Activated naive CD8-positive, alpha-beta T cell treated with anti-CD3 and anti-CD28 coated beads, Interleukin-2, amount 10 ng/mL, durations not matched to agents 7 days and 5 days (primary cell): ENCODE results near the gene NPAS3. TPM values are rescaled to one million over a fixed set of nuclear protein-coding genes. Genes with fewer than 3 reads are reported as not detected.

Source experiments
- ATAC-seq: fragments of 150-1000 bp; cut with Tn5 transposase; one replicate; pipeline ENCODE4 v1.10.0; 2021; ENCODE audit warnings: low read depth, moderate library complexity
- POLR2A ChIA-PET: fragments of 350-600 bp; sonication (Branson Sonifier 250); formaldehyde crosslinking; loops from one replicate; lab custom pipeline; 2021; ENCODE audit warnings: antibody characterized with exemption; lab: Charles Lee
- DNase-seq: peaks from one replicate; pipeline ENCODE4 v3.0.0; 2021
- H3K27ac Mint-ChIP-seq: one replicate; pipeline ENCODE4 v1.8.0; 2022; ENCODE audit warnings: mild to moderate bottlenecking, mixed read lengths
- H3K27me3 Mint-ChIP-seq: one replicate; pipeline ENCODE4 v1.8.0; 2022; ENCODE audit warnings: mild to moderate bottlenecking, moderate library complexity, mixed read lengths
- H3K36me3 Mint-ChIP-seq: one replicate; pipeline ENCODE4 v1.8.0; 2021; ENCODE audit warnings: mild to moderate bottlenecking, mixed read lengths
- H3K4me1 Mint-ChIP-seq: one replicate; pipeline ENCODE4 v1.8.0; 2021; ENCODE audit warnings: mixed read lengths
- H3K4me3 Mint-ChIP-seq: one replicate; pipeline ENCODE4 v1.8.0; 2022; ENCODE audit warnings: mild to moderate bottlenecking, moderate library complexity, mixed read lengths
- H3K9me3 Mint-ChIP-seq: one replicate; pipeline ENCODE4 v1.8.0; 2021; ENCODE audit warnings: mixed read lengths
- total RNA-seq, 2 experiments: library from RNA; stranded (reverse); gene quantifications; one replicate each; pipeline ENCODE4 v1.2.3, GENCODE V29; 2021

Gene NPAS3
- total RNA-seq, 2 experiments from 2014 or later: not detected

- Mint-ChIP-seq H3K9me3 (peaks cover 5% of the 10 kb centered on the region), H3K27ac (no peak overlapping the region), H3K4me3 (no peak overlapping the region), H3K4me1 (peaks cover 4% of the 10 kb centered on the region), H3K36me3 (no peaks in the 10 kb centered on the region), H3K27me3 (peaks cover 2% of the 10 kb centered on the region)
- DNase-seq (no peak), ATAC-seq (no peak)
- POLR2A ChIA-PET: no interaction called here
These were observed 511.2 kb downstream of the NPAS3 start for GRCh38 chr14:33449703-33450395.

GRCh38 chr14:33450416-33450815 is 511.7 kb downstream of the NPAS3 start:
- no peak for ATAC-seq

GRCh38 chr14:33451211-33451610 is 512.5 kb downstream of the NPAS3 start:
- H3K36me3 Mint-ChIP-seq: no peaks in the 10 kb centered on the region
- H3K4me1 Mint-ChIP-seq: peaks cover 4% of the 10 kb centered on the region
- DNase-seq (no peak), ATAC-seq (no peak)
- peaks cover 5% of the 10 kb centered on the region for H3K9me3 Mint-ChIP-seq
- peaks cover 2% of the 10 kb centered on the region for H3K27me3 Mint-ChIP-seq
- H3K4me3 Mint-ChIP-seq: no peak overlapping the region
- POLR2A ChIA-PET: no interaction called here
- H3K27ac Mint-ChIP-seq: no peak overlapping the region

More at GRCh38 chr14:33450416-33450815, 511.7 kb downstream of the NPAS3 start:
- H3K9me3 Mint-ChIP-seq: peaks cover 5% of the 10 kb centered on the region
- peaks cover 4% of the 10 kb centered on the region for H3K4me1 Mint-ChIP-seq
- no peak overlapping the region for H3K27ac Mint-ChIP-seq
- POLR2A ChIA-PET: no interaction called here
- no peak overlapping the region for H3K4me3 Mint-ChIP-seq
- no peaks in the 10 kb centered on the region for H3K36me3 Mint-ChIP-seq
- DNase-seq: no peak
- H3K27me3 Mint-ChIP-seq: peaks cover 2% of the 10 kb centered on the region

- H3K36me3 Mint-ChIP-seq: no peaks in the 10 kb centered on the region
- peaks cover 5% of the 10 kb centered on the region for H3K9me3 Mint-ChIP-seq
- H3K27ac Mint-ChIP-seq: no peak overlapping the region
- H3K4me1 Mint-ChIP-seq: peaks cover 4% of the 10 kb centered on the region
- no peak for ATAC-seq
- no peak for DNase-seq
- POLR2A ChIA-PET: no interaction called here
- no peak overlapping the region for H3K4me3 Mint-ChIP-seq
- peaks cover 2% of the 10 kb centered on the region for H3K27me3 Mint-ChIP-seq
These were observed 514.3 kb downstream of the NPAS3 start for GRCh38 chr14:33452995-33453394.

- Mint-ChIP-seq H3K27ac (no peak overlapping the region), H3K9me3 (peaks cover 5% of the 10 kb centered on the region), H3K4me3 (no peak overlapping the region), H3K4me1 (peaks cover 4% of the 10 kb centered on the region), H3K36me3 (no peaks in the 10 kb centered on the region), H3K27me3 (peaks cover 2% of the 10 kb centered on the region)
- DNase-seq: no peak
- no peak for ATAC-seq
- POLR2A ChIA-PET: interaction anchor here (0.6 kb wide), 1 partner anchor 893 kb away, joined by 4 read pairs; no protein-coding TSS in a partner anchor
These were observed 515.4 kb downstream of the NPAS3 start for GRCh38 chr14:33454022-33454595.

GRCh38 chr14:33454707-33455106 is 516.0 kb downstream of the NPAS3 start:
- Mint-ChIP-seq H3K4me3 (no peak overlapping the region), H3K4me1 (peaks cover 4% of the 10 kb centered on the region), H3K27ac (no peak overlapping the region), H3K36me3 (no peaks in the 10 kb centered on the region), H3K9me3 (peaks cover 5% of the 10 kb centered on the region), H3K27me3 (peaks cover 2% of the 10 kb centered on the region)
- POLR2A ChIA-PET: no interaction called here
- ATAC-seq (no peak), DNase-seq (no peak)

- peaks cover 4% of the 10 kb centered on the region for H3K4me1 Mint-ChIP-seq
- no peaks in the 10 kb centered on the region for H3K36me3 Mint-ChIP-seq
These were observed 517.1 kb downstream of the NPAS3 start for GRCh38 chr14:33455654-33456345.

GRCh38 chr14:33457021-33457420 is 518.3 kb downstream of the NPAS3 start:
- H3K27me3 Mint-ChIP-seq: no peaks in the 10 kb centered on the region
- no peak for DNase-seq
- no peak overlapping the region for H3K4me3 Mint-ChIP-seq
- POLR2A ChIA-PET: no interaction called here
- no peak for ATAC-seq
- no peak overlapping the region for H3K27ac Mint-ChIP-seq
- peaks cover 4% of the 10 kb centered on the region for H3K4me1 Mint-ChIP-seq
- H3K9me3 Mint-ChIP-seq: peaks cover 5% of the 10 kb centered on the region
- no peaks in the 10 kb centered on the region for H3K36me3 Mint-ChIP-seq

More at GRCh38 chr14:33455654-33456345, 517.1 kb downstream of the NPAS3 start:
- no peak for ATAC-seq
- no peak overlapping the region for H3K4me3 Mint-ChIP-seq
- no peak overlapping the region for H3K27ac Mint-ChIP-seq
- peaks cover 5% of the 10 kb centered on the region for H3K9me3 Mint-ChIP-seq
- no peak for DNase-seq
- POLR2A ChIA-PET: no interaction called here
- H3K27me3 Mint-ChIP-seq: peaks cover 2% of the 10 kb centered on the region

GRCh38 chr14:33457617-33458016 is 518.9 kb downstream of the NPAS3 start:
- no peaks in the 10 kb centered on the region for H3K27me3 Mint-ChIP-seq
- no peak overlapping the region for H3K27ac Mint-ChIP-seq
- ATAC-seq (no peak), DNase-seq (no peak)
- no peak overlapping the region for H3K4me3 Mint-ChIP-seq
- POLR2A ChIA-PET: no interaction called here
- H3K9me3 Mint-ChIP-seq: peaks cover 5% of the 10 kb centered on the region
- no peaks in the 10 kb centered on the region for H3K36me3 Mint-ChIP-seq
- peaks cover 4% of the 10 kb centered on the region for H3K4me1 Mint-ChIP-seq

- POLR2A ChIA-PET: no interaction called here
- ATAC-seq (no peak), DNase-seq (no peak)
- no peaks in the 10 kb centered on the region for H3K9me3 Mint-ChIP-seq
- no peaks in the 10 kb centered on the region for H3K27me3 Mint-ChIP-seq
- no peaks in the 10 kb centered on the region for H3K36me3 Mint-ChIP-seq
- no peak overlapping the region for H3K27ac Mint-ChIP-seq
- H3K4me3 Mint-ChIP-seq: no peak overlapping the region
- no peaks in the 10 kb centered on the region for H3K4me1 Mint-ChIP-seq
These were observed 521.5 kb downstream of the NPAS3 start for GRCh38 chr14:33460164-33460563.

GRCh38 chr14:33461036-33461435 is 522.4 kb downstream of the NPAS3 start:
- no peaks in the 10 kb centered on the region for H3K27me3 Mint-ChIP-seq
- ATAC-seq (no peak), DNase-seq (no peak)
- H3K4me1 Mint-ChIP-seq: no peaks in the 10 kb centered on the region
- no peaks in the 10 kb centered on the region for H3K36me3 Mint-ChIP-seq
- H3K9me3 Mint-ChIP-seq: no peaks in the 10 kb centered on the region
- POLR2A ChIA-PET: no interaction called here
- H3K4me3 Mint-ChIP-seq: no peak overlapping the region
- no peak overlapping the region for H3K27ac Mint-ChIP-seq

- no peaks in the 10 kb centered on the region for H3K27me3 Mint-ChIP-seq
- H3K4me1 Mint-ChIP-seq: no peaks in the 10 kb centered on the region
- H3K36me3 Mint-ChIP-seq: no peaks in the 10 kb centered on the region
- H3K4me3 Mint-ChIP-seq: no peak overlapping the region
- no peak for DNase-seq
- POLR2A ChIA-PET: no interaction called here
- no peak for ATAC-seq
- H3K27ac Mint-ChIP-seq: no peak overlapping the region
- H3K9me3 Mint-ChIP-seq: no peaks in the 10 kb centered on the region
These were observed 525.1 kb downstream of the NPAS3 start for GRCh38 chr14:33463731-33464130.

- Mint-ChIP-seq H3K27me3 (no peaks in the 10 kb centered on the region), H3K36me3 (no peaks in the 10 kb centered on the region), H3K27ac (no peak overlapping the region), H3K9me3 (no peaks in the 10 kb centered on the region), H3K4me1 (no peaks in the 10 kb centered on the region), H3K4me3 (no peak overlapping the region)
- POLR2A ChIA-PET: no interaction called here
- DNase-seq (no peak), ATAC-seq (no peak)
These were observed 525.7 kb downstream of the NPAS3 start for GRCh38 chr14:33464254-33464962.
